DOHH2 (cell line): ENCODE data around the gene SPATA13.

Source experiments
- H3F3A ChIP-seq: fragments of 200-600 bp; sonication (generic), shearing (Covaris generic); 2 replicates; pipeline ENCODE4 v1.6.0; 2016; ENCODE audit warnings: antibody characterized with exemption, mild to moderate bottlenecking; ENCODE audit not compliant: control insufficient read depth, insufficient read depth
- H3K27ac ChIP-seq: fragments of 200-600 bp; sonication (generic); 2 replicates; pipeline ENCODE4 v1.5.1; 2014; ENCODE audit warnings: low read depth, mild to moderate bottlenecking, low read length, moderate library complexity
- H3K27me3 ChIP-seq: fragments of 200-600 bp; sonication (generic); 2 replicates; pipeline ENCODE4 v1.6.1; 2014; ENCODE audit warnings: mild to moderate bottlenecking, low read length, mixed read lengths; ENCODE audit not compliant: control insufficient read depth
- H3K36me3 ChIP-seq: fragments of 200-600 bp; sonication (generic); 2 replicates; pipeline ENCODE4 v1.6.1; 2014; ENCODE audit warnings: mild to moderate bottlenecking, low read length, moderate library complexity, mixed read lengths; ENCODE audit not compliant: control insufficient read depth
- H3K4me1 ChIP-seq: fragments of 200-600 bp; sonication (generic); 2 replicates; pipeline ENCODE4 v1.6.1; 2014; ENCODE audit warnings: mild to moderate bottlenecking, low read length, mixed read lengths; ENCODE audit not compliant: control insufficient read depth
- H3K4me2 ChIP-seq: fragments of 200-600 bp; sonication (generic); 2 replicates; pipeline ENCODE4 v1.6.0; 2014; ENCODE audit warnings: mild to moderate bottlenecking, low read length, moderate library complexity
- H3K4me3 ChIP-seq: fragments of 200-600 bp; sonication (generic); 2 replicates; pipeline ENCODE4 v1.5.1; 2014; ENCODE audit warnings: mild to moderate bottlenecking, low read length, mixed read lengths
- H3K79me2 ChIP-seq: fragments of 200-600 bp; sonication (generic); 2 replicates; pipeline ENCODE4 v1.6.1; 2014; ENCODE audit warnings: mild to moderate bottlenecking, low read length, mixed read lengths; ENCODE audit not compliant: control insufficient read depth
- H3K9me2 ChIP-seq: fragments of 200-600 bp; sonication (generic); replicated peaks from 2 replicates; pipeline ENCODE4 v1.6.1; 2014; ENCODE audit warnings: mild to moderate bottlenecking, low read length, mixed read lengths; ENCODE audit not compliant: control insufficient read depth
- H3K9me3 ChIP-seq: fragments of 200-600 bp; sonication (generic); 2 replicates; pipeline ENCODE4 v1.6.1; 2014; ENCODE audit warnings: antibody characterized with exemption, low read length, mixed read lengths; ENCODE audit not compliant: control insufficient read depth, insufficient read depth
- H4K20me1 ChIP-seq: fragments of 200-600 bp; sonication (generic); 2 replicates; pipeline ENCODE4 v1.6.0; 2014; ENCODE audit warnings: low read depth, mild to moderate bottlenecking, antibody characterized with exemption, low read length, moderate library complexity; ENCODE audit not compliant: control insufficient read depth, insufficient read depth
- EZH2phosphoT487 ChIP-seq: fragments of 200-600 bp; sonication (generic); IDR thresholded peaks from 2 replicates; pipeline ENCODE4 v1.6.1; 2017; ENCODE audit warnings: borderline replicate concordance, mild to moderate bottlenecking, antibody characterized with exemption, low read length, moderate library complexity, mixed read lengths
- TF ChIP-seq, protein P1 (sequence below): fragments of 200-600 bp; sonication (generic); IDR thresholded peaks from one replicate; pipeline ENCODE4 v1.5.1; 2014; ENCODE audit warnings: antibody characterized with exemption, mild to moderate bottlenecking, low read depth, low read length; ENCODE audit not compliant: poor library complexity, severe bottlenecking

Gene SPATA13

DNA sequence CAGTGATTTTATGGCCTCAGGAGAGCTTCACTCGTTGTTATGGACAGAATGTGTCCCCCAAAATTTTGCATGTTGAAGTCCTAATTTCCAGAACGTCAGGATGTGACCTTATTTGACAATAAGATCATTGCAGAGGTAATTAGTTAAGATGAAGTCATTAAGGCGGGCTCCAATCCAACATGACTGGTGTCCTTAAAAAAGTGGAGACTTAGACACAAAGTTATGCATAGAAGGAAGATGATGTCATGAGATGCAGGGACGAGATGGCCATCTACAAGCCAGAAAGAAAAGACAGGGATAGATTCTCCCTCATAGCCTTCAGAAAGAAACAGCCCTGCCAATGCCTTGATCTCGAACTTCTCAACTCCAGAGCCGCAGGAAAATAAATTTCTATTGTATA, 25.8 kb upstream of the SPATA13 start:
- no peak overlapping the region for H3K27ac ChIP-seq
- no peaks in the 10 kb centered on the region for H3K9me3 ChIP-seq
- H3K27me3 ChIP-seq: peaks cover 8% of the 10 kb centered on the region; the same call in 1 of the 2 replicates
- H3K4me2 ChIP-seq: no peak overlapping the region
- H3K4me3 ChIP-seq: no peak overlapping the region
- no peaks in the 10 kb centered on the region for H4K20me1 ChIP-seq
- no peaks in the 10 kb centered on the region for H3K79me2 ChIP-seq
- TF ChIP-seq EZH2phosphoT487: no peak
- TF ChIP-seq, protein P1, sequence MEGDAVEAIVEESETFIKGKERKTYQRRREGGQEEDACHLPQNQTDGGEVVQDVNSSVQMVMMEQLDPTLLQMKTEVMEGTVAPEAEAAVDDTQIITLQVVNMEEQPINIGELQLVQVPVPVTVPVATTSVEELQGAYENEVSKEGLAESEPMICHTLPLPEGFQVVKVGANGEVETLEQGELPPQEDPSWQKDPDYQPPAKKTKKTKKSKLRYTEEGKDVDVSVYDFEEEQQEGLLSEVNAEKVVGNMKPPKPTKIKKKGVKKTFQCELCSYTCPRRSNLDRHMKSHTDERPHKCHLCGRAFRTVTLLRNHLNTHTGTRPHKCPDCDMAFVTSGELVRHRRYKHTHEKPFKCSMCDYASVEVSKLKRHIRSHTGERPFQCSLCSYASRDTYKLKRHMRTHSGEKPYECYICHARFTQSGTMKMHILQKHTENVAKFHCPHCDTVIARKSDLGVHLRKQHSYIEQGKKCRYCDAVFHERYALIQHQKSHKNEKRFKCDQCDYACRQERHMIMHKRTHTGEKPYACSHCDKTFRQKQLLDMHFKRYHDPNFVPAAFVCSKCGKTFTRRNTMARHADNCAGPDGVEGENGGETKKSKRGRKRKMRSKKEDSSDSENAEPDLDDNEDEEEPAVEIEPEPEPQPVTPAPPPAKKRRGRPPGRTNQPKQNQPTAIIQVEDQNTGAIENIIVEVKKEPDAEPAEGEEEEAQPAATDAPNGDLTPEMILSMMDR: no peak
- H3K4me1 ChIP-seq: no peaks in the 10 kb centered on the region
- H3K9me2 ChIP-seq: no peaks in the 10 kb centered on the region
- H3F3A ChIP-seq: no peaks in the 10 kb centered on the region
- H3K36me3 ChIP-seq: no peaks in the 10 kb centered on the region

DNA sequence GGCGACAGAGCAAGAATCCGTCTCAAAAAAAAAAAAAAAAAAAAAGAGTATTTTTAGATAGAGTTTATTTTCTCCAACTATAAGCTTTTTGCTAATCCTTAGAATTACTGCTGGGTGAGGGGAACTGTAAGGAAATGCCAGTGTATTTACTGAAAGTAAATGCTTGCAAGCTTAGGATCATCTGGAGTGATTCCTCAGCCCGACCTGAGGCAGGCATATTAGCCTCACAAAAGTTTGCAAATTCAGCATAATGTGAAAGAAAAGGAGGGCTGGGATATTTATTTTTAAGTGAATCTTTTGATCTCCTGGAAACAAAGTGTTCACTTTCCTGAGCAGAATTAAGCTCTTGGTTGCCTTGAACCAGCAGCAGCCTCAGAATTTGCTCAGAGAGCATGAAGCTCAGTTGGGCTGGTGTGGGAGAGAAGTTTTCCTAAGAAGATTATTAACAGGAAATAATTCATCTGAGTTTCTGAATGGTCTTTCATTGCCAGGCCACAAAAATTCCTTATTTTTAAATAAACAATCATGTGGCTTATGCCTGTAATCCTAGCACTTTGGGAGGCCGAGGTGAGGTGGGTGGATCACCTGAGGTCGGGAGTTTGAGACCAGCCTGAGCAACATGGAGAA, 24.7 kb upstream of the SPATA13 start:
- H3F3A ChIP-seq: no peaks in the 10 kb centered on the region
- no peaks in the 10 kb centered on the region for H3K4me1 ChIP-seq
- H3K36me3 ChIP-seq: no peaks in the 10 kb centered on the region
- no peak for TF ChIP-seq EZH2phosphoT487
- TF ChIP-seq, protein P1: no peak
- no peaks in the 10 kb centered on the region for H3K9me3 ChIP-seq
- H3K79me2 ChIP-seq: no peaks in the 10 kb centered on the region
- no peak overlapping the region for H3K4me2 ChIP-seq
- H4K20me1 ChIP-seq: no peaks in the 10 kb centered on the region
- no peak overlapping the region for H3K27ac ChIP-seq
- H3K9me2 ChIP-seq: no peaks in the 10 kb centered on the region
- no peak overlapping the region for H3K4me3 ChIP-seq
- 0 out of 2 replicates have a peak, but pooled peaks cover 2% of the 10 kb centered on the region for H3K27me3 ChIP-seq

DNA sequence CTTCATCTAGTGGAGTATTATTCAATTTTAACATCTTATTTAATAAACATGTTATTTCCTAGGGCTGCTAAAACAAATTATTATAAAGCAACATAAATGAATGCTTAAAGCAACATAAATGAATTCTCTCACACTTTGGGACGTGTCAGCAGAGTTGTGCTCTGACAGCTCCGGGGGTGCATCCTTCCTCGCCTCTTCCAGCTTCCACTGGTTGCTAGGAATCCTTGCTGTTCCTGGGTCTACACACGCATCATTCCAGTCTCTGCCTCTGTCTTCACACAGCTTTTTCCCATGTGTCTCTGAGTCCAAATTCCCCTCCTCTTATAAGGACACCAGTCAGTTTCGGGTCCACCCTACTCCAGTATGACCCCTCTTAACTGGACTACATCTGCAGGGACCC, 21.6 kb upstream of the SPATA13 start:
- TF ChIP-seq EZH2phosphoT487: no peak
- TF ChIP-seq, protein P1: no peak
- Histone ChIP-seq H3K9me3 (no peaks in the 10 kb centered on the region), H3K27me3 (no peaks in the 10 kb centered on the region), H3K9me2 (no peaks in the 10 kb centered on the region), H3F3A (no peaks in the 10 kb centered on the region), H4K20me1 (no peaks in the 10 kb centered on the region), H3K27ac (no peak overlapping the region), H3K4me3 (no peak overlapping the region), H3K4me1 (peaks cover 7% of the 10 kb centered on the region), H3K79me2 (no peaks in the 10 kb centered on the region), H3K36me3 (no peaks in the 10 kb centered on the region), H3K4me2 (no peak overlapping the region)
